Measurements from ENCODE around the gene CPSF6.

DNA sequence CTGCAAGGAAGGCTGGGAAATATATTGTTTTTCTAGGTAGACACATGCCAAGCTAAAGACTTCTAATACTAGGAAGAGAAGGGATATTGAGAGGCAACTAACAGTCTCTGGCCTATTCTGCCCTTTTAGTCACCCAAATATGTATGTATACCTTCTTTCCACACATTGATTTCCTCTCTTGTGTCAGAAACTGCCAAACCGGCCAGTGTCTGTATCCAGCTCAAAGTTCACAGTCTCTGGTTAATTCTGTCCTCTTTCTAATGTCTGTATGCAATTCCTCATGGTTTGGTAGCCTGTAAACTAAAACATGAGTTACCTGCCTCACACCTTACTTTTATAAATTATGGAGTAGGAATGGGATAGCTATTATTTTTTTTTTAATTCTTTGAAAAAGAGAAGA is 25.2 kb upstream of the CPSF6 start:
- TF ChIP-seq HMGA2 (CRISPR knock-in tag; IDR thresholded peaks at IDR 0.05) (no peak), CTCF (IDR thresholded peaks at IDR 0.05) (no peak), GRHL2 (CRISPR knock-in tag; IDR thresholded peaks at IDR 0.05; ENCODE audit: insufficient replicate concordance, severe bottlenecking) (no peak), IRF2 (CRISPR knock-in tag; IDR thresholded peaks at IDR 0.05; ENCODE audit: borderline replicate concordance, low read depth) (no peak), E2F1 (CRISPR knock-in tag; IDR thresholded peaks at IDR 0.05) (no peak), NFYB (CRISPR knock-in tag; conservative IDR thresholded peaks at IDR 0.05; ENCODE audit: low read depth) (no peak)
- TF ChIP-seq, protein P1, sequence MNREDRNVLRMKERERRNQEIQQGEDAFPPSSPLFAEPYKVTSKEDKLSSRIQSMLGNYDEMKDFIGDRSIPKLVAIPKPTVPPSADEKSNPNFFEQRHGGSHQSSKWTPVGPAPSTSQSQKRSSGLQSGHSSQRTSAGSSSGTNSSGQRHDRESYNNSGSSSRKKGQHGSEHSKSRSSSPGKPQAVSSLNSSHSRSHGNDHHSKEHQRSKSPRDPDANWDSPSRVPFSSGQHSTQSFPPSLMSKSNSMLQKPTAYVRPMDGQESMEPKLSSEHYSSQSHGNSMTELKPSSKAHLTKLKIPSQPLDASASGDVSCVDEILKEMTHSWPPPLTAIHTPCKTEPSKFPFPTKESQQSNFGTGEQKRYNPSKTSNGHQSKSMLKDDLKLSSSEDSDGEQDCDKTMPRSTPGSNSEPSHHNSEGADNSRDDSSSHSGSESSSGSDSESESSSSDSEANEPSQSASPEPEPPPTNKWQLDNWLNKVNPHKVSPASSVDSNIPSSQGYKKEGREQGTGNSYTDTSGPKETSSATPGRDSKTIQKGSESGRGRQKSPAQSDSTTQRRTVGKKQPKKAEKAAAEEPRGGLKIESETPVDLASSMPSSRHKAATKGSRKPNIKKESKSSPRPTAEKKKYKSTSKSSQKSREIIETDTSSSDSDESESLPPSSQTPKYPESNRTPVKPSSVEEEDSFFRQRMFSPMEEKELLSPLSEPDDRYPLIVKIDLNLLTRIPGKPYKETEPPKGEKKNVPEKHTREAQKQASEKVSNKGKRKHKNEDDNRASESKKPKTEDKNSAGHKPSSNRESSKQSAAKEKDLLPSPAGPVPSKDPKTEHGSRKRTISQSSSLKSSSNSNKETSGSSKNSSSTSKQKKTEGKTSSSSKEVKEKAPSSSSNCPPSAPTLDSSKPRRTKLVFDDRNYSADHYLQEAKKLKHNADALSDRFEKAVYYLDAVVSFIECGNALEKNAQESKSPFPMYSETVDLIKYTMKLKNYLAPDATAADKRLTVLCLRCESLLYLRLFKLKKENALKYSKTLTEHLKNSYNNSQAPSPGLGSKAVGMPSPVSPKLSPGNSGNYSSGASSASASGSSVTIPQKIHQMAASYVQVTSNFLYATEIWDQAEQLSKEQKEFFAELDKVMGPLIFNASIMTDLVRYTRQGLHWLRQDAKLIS (CRISPR knock-in tag; IDR thresholded peaks at IDR 0.05; ENCODE audit: borderline replicate concordance), result no peak
- TF ChIP-seq, protein P2, sequence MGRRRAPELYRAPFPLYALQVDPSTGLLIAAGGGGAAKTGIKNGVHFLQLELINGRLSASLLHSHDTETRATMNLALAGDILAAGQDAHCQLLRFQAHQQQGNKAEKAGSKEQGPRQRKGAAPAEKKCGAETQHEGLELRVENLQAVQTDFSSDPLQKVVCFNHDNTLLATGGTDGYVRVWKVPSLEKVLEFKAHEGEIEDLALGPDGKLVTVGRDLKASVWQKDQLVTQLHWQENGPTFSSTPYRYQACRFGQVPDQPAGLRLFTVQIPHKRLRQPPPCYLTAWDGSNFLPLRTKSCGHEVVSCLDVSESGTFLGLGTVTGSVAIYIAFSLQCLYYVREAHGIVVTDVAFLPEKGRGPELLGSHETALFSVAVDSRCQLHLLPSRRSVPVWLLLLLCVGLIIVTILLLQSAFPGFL (CRISPR knock-in tag; IDR thresholded peaks at IDR 0.05; ENCODE audit: borderline replicate concordance), result no peak
